Smooth muscle cell (in vitro differentiated cells): Measurements from ENCODE around the gene SLC10A6. TPM values are rescaled to one million over a fixed set of nuclear protein-coding genes. Genes with fewer than 3 reads are reported as not detected.
A peak's percentile ranks its signal among the peaks of the same experiment; 100 is the strongest.

Experiments
- DNase-seq: peaks from one replicate; lab custom pipeline; 2025; ENCODE audit not compliant: unreplicated experiment; lab: John Stamatoyannopoulos, UW
- H2AFZ ChIP-seq: fragments of 200-600 bp; sonication (generic); 2 replicates; pipeline ENCODE4 v1.6.0; 2016; ENCODE audit warnings: antibody characterized with exemption, low read depth, mild to moderate bottlenecking
- H3F3A ChIP-seq: fragments of 200-600 bp; sonication (generic); 2 replicates; pipeline ENCODE4 v1.6.0; 2017; ENCODE audit warnings: antibody characterized with exemption, low read depth
- H3K27ac ChIP-seq: fragments of 200-600 bp; sonication (generic); 2 replicates; pipeline ENCODE4 v1.5.1; 2016; ENCODE audit warnings: low read depth, mild to moderate bottlenecking
- H3K27me3 ChIP-seq: fragments of 200-600 bp; sonication (generic); 2 replicates; pipeline ENCODE4 v1.6.1; 2016; ENCODE audit warnings: low read depth, mild to moderate bottlenecking
- H3K36me3 ChIP-seq: fragments of 200-600 bp; sonication (generic); 2 replicates; pipeline ENCODE4 v1.5.1; 2016; ENCODE audit warnings: low read depth
- H3K4me1 ChIP-seq: fragments of 200-600 bp; sonication (generic); 2 replicates; pipeline ENCODE4 v1.5.1; 2016; ENCODE audit warnings: low read depth
- H3K4me2 ChIP-seq: fragments of 200-600 bp; sonication (generic); 2 replicates; pipeline ENCODE4 v1.6.0; 2016; ENCODE audit warnings: mild to moderate bottlenecking
- H3K4me3 ChIP-seq: fragments of 200-600 bp; sonication (generic); 2 replicates; pipeline ENCODE4 v1.5.1; 2016; ENCODE audit warnings: mild to moderate bottlenecking
- H3K79me2 ChIP-seq: fragments of 200-600 bp; sonication (generic); 2 replicates; pipeline ENCODE4 v1.6.0; 2016; ENCODE audit warnings: low read depth, mild to moderate bottlenecking
- H3K9ac ChIP-seq: fragments of 200-600 bp; sonication (generic); 2 replicates; pipeline ENCODE4 v1.6.0; 2016; ENCODE audit warnings: low read depth
- H3K9me3 ChIP-seq: fragments of 200-600 bp; sonication (generic); replicated peaks from 2 replicates; pipeline ENCODE4 v1.5.1; 2016; ENCODE audit warnings: low read depth
- H4K20me1 ChIP-seq: fragments of 200-600 bp; sonication (generic); 2 replicates; pipeline ENCODE4 v1.6.0; 2016; ENCODE audit warnings: low read depth
- CTCF ChIP-seq: fragments of 200-600 bp; sonication (generic); IDR thresholded peaks from 2 replicates; pipeline ENCODE4 v1.5.1; 2017; ENCODE audit warnings: borderline replicate concordance, mild to moderate bottlenecking, antibody characterized with exemption; ENCODE audit not compliant: insufficient read depth, poor library complexity, severe bottlenecking
- WGBS: methylation state at CpG from one replicate; pipeline ENCODE4 v1.1.7; 2016; ENCODE audit warnings: low lambda C conversion rate; 5-methylcytosine and 5-hydroxymethylcytosine counted together
- polyA plus RNA-seq: library from polyadenylated mRNA; unstranded; fragments of >200 nt; fragmentation: Nextera tagmentation; extraction: Ambion mirVana; gene quantifications from 2 replicates; pipeline ENCODE4 v1.2.1, GENCODE V29; 2016
- total RNA-seq: library from RNA; depleted of rRNA; stranded (reverse); fragments of >200 nt; gene quantifications from 2 replicates; pipeline ENCODE4 v1.2.3, GENCODE V29; 2014

Gene SLC10A6
- total and polyA plus RNA-seq, 2 experiments from 2014 or later: 1.4 TPM; not detected in 1

- Histone ChIP-seq H3K36me3 (no peaks in the 10 kb centered on the region), H3K9ac (no peak overlapping the region), H3K27ac (no peak overlapping the region), H3K9me3 (no peaks in the 10 kb centered on the region), H3K4me3 (no peak overlapping the region), H3K27me3 (no peaks in the 10 kb centered on the region), H4K20me1 (no peaks in the 10 kb centered on the region), H3K79me2 (no peaks in the 10 kb centered on the region), H3K4me2 (no peak overlapping the region), H2AFZ (no peak overlapping the region), H3F3A (no peaks in the 10 kb centered on the region), H3K4me1 (peaks cover 14% of the 10 kb centered on the region)
- no peak for DNase-seq
- TF ChIP-seq CTCF: no peak
Measured at GRCh38 chr4:86846921-86847320, 2.3 kb downstream of the SLC10A6 start.

GRCh38 chr4:86845593-86845992, 3.6 kb downstream of the SLC10A6 start:
- Histone ChIP-seq H3K9me3 (no peaks in the 10 kb centered on the region), H3K36me3 (no peaks in the 10 kb centered on the region), H4K20me1 (no peaks in the 10 kb centered on the region), H3K79me2 (no peaks in the 10 kb centered on the region), H2AFZ (no peak overlapping the region), H3K9ac (no peak overlapping the region), H3K27me3 (no peaks in the 10 kb centered on the region), H3K4me2 (no peak overlapping the region), H3F3A (no peaks in the 10 kb centered on the region), H3K27ac (no peak overlapping the region), H3K4me1 (peaks cover 14% of the 10 kb centered on the region), H3K4me3 (no peak overlapping the region)
- 97% methylated on average over 5 of the region's 5 CpGs for WGBS
- TF ChIP-seq CTCF: no peak
- DNase-seq: no peak

GRCh38 chr4:86841309-86841708, 7.9 kb downstream of the SLC10A6 start:
- H3K4me2 ChIP-seq: peak overlapping the region; percentile 11
- DNase-seq: no peak
- peak overlapping the region; percentile 7 for H2AFZ ChIP-seq

More at GRCh38 chr4:86841309-86841708, 7.9 kb downstream of the SLC10A6 start:
- Histone ChIP-seq H3K4me3 (no peak overlapping the region), H3K27ac (peak overlapping the region; percentile 4), H3K9me3 (no peaks in the 10 kb centered on the region), H3K36me3 (no peaks in the 10 kb centered on the region), H4K20me1 (no peaks in the 10 kb centered on the region), H3F3A (no peaks in the 10 kb centered on the region), H3K9ac (no peak overlapping the region), H3K79me2 (no peaks in the 10 kb centered on the region), H3K27me3 (no peaks in the 10 kb centered on the region), H3K4me1 (no peaks in the 10 kb centered on the region)
- TF ChIP-seq CTCF: no peak
- WGBS: 93% methylated on average over 1 of the region's 1 CpG
